Gastrocnemius medialis (tissue), 4 donors: Measurements from ENCODE around the gene HIPK2.

ENCODE experiments used
- POLR2A ChIP-seq, 2 donors: fragments of 450-650 bp; IDR thresholded peaks; one replicate each; pipeline ENCODE4 v1.6.1; 2017; ENCODE audit warnings: antibody characterized with exemption in 2 of 2, mild to moderate bottlenecking in 2 of 2, moderate library complexity in 2 of 2
- TF ChIP-seq, protein P1 (sequence below), 5 experiments: fragments of 450-650 bp in 3 of 5; fragments of 200-600 bp in 2 of 5; sonication (generic) in 2 of 5; IDR thresholded peaks in 4 of 5; conservative IDR thresholded peaks in 1 of 5; 1 replicate in 4 of 5; 2 replicates in 1 of 5; pipeline ENCODE4 v1.5.1; 2016 to 2019; ENCODE audit warnings: antibody characterized with exemption in 5 of 5, mild to moderate bottlenecking in 3 of 5, moderate library complexity in 3 of 5

DNA sequence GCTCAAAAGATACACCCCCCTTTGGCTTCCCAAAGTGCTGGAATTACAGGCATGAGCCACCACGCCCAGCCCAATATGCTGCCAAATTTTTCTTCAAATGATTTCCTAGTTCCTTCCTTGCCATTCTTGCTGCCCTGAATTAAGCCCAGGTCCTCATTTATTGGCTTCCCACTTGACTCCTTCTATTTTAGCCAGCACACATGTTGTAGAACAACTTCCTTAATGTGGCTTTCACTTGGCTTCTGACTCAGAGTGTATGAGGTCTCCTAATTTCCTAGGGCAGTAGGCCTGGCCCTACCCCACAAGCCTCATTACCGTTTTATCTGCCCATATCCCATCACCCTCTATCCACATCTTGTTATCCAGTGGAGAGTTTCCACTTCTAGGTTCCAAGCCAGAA is 21.8 kb upstream of the HIPK2 start:
- TF ChIP-seq, protein P1, sequence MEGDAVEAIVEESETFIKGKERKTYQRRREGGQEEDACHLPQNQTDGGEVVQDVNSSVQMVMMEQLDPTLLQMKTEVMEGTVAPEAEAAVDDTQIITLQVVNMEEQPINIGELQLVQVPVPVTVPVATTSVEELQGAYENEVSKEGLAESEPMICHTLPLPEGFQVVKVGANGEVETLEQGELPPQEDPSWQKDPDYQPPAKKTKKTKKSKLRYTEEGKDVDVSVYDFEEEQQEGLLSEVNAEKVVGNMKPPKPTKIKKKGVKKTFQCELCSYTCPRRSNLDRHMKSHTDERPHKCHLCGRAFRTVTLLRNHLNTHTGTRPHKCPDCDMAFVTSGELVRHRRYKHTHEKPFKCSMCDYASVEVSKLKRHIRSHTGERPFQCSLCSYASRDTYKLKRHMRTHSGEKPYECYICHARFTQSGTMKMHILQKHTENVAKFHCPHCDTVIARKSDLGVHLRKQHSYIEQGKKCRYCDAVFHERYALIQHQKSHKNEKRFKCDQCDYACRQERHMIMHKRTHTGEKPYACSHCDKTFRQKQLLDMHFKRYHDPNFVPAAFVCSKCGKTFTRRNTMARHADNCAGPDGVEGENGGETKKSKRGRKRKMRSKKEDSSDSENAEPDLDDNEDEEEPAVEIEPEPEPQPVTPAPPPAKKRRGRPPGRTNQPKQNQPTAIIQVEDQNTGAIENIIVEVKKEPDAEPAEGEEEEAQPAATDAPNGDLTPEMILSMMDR (IDR thresholded peaks at IDR 0.05 in 4 of 5, conservative IDR thresholded peaks at IDR 0.05 in 1 of 5): no peak
- no peak for TF ChIP-seq POLR2A (IDR thresholded peaks at IDR 0.05)
